GM12864 (cell line): ENCODE results near the gene TMEM132A.

Experiments
- DNase-seq: peaks from one replicate; pipeline ENCODE4 v3.0.0-alpha.2; 2011; ENCODE audit warnings: low read depth
- H3K4me3 ChIP-seq: 2 replicates; pipeline ENCODE4 v1.5.1; 2011; ENCODE audit warnings: mild to moderate bottlenecking, low read depth, low read length, control low read depth
- CTCF ChIP-seq: IDR thresholded peaks from 2 replicates; pipeline ENCODE4 v1.5.1; 2011; ENCODE audit warnings: low read depth, mild to moderate bottlenecking, moderate library complexity, low read length, control low read depth, inconsistent platforms; ENCODE audit errors: missing control alignments

Gene TMEM132A

GRCh38 chr11:60879971-60880588, 44.2 kb upstream of the TMEM132A start:
- no peak for TF ChIP-seq CTCF
- H3K4me3 ChIP-seq = no peak overlapping the region

GRCh38 chr11:60880643-60881282, 43.5 kb upstream of the TMEM132A start:
- no peak overlapping the region for H3K4me3 ChIP-seq
- DNase-seq = no peak
- no peak for TF ChIP-seq CTCF

More at GRCh38 chr11:60879971-60880588, 44.2 kb upstream of the TMEM132A start:
- DNase-seq = no peak

GRCh38 chr11:60887556-60887955, 36.7 kb upstream of the TMEM132A start:
- H3K4me3 ChIP-seq = no peak overlapping the region
- DNase-seq = no peak
- peak; percentile 57 for TF ChIP-seq CTCF

- DNase-seq = no peak
- TF ChIP-seq CTCF = no peak
- no peak overlapping the region for H3K4me3 ChIP-seq
Observed at GRCh38 chr11:60889869-60890311, 34.4 kb upstream of the TMEM132A start.

GRCh38 chr11:60890696-60891095, 33.6 kb upstream of the TMEM132A start:
- H3K4me3 ChIP-seq = no peak overlapping the region
- no peak for DNase-seq
- TF ChIP-seq CTCF = no peak

GRCh38 chr11:60891103-60891741, 33.0 kb upstream of the TMEM132A start:
- no peak for DNase-seq
- no peak for TF ChIP-seq CTCF
- H3K4me3 ChIP-seq = no peak overlapping the region

- H3K4me3 ChIP-seq = no peak overlapping the region
- DNase-seq = no peak
- TF ChIP-seq CTCF = no peak
Observed at GRCh38 chr11:60895687-60896086, 28.6 kb upstream of the TMEM132A start.
